GM12878 (cell line): ENCODE data around the gene CRYGS. TPM values are rescaled to one million over a fixed set of nuclear protein-coding genes. Genes with fewer than 3 reads are reported as not detected.

Experiments used
- ATAC-seq: fragments of 200-7000 bp; cut with Tn5 transposase; 3 replicates; pipeline ENCODE4 v1.9.1; 2020; ENCODE audit warnings: mild to moderate bottlenecking, moderate library complexity
- Bru-seq: library from RNA; stranded (reverse); fragments of 400-500 nt; gene quantifications from one replicate; lab custom pipeline; 2021; lab: Mats Ljungman, UMichigan
- BruChase-seq, 2 experiments: library from RNA; stranded (reverse); fragments of 400-500 nt; gene quantifications; one replicate each; lab custom pipeline; 2021; lab: Mats Ljungman, UMichigan
- BruUV-seq: library from RNA; stranded (reverse); fragments of 400-500 nt; replicated peaks from 2 replicates; lab custom pipeline; 2021; lab: Mats Ljungman, UMichigan
- CTCF ChIA-PET: fragments of 300-600 bp; sonication (Branson Sonifier 250); formaldehyde crosslinking; extraction: SDS; loops from one replicate; lab custom pipeline; 2021; ENCODE audit warnings: inconsistent platforms; lab: Yijun Ruan, JAX
- POLR2A ChIA-PET: fragments of 350-600 bp; formaldehyde crosslinking; extraction: SDS; loops from one replicate; lab custom pipeline; 2021; ENCODE audit warnings: inconsistent platforms; lab: Charles Lee
- RAD21 ChIA-PET: fragments of 300-600 bp; sonication (Branson Sonifier 250); formaldehyde crosslinking; loops from one replicate; lab custom pipeline; 2023; ENCODE audit warnings: antibody characterized with exemption; ENCODE audit not compliant: unreplicated experiment; lab: Charles Lee
- SMC1A ChIA-PET: fragments of 300-600 bp; sonication (Branson Sonifier 250); formaldehyde crosslinking; loops from one replicate; lab custom pipeline; 2023; ENCODE audit not compliant: unreplicated experiment, uncharacterized antibody; lab: Charles Lee
- DNase-seq: peaks from one replicate; pipeline ENCODE4 v3.0.0-alpha.2; 2011; ENCODE audit warnings: low read depth, low spot score
- FAIRE-seq: peaks from 3 replicates; lab custom pipeline; 2011; peaks lifted over from hg19 to GRCh38; lab: Jason Lieb, UNC
- H2AFZ ChIP-seq: 2 replicates; pipeline ENCODE4 v1.6.0; 2011; ENCODE audit warnings: low read depth, low read length, control low read depth; ENCODE audit not compliant: control insufficient read depth
- H3K27ac ChIP-seq: 2 replicates; pipeline ENCODE4 v1.5.1; 2011; ENCODE audit warnings: control low read depth; ENCODE audit not compliant: control insufficient read depth, insufficient read depth
- H3K27me3 ChIP-seq, 2 experiments: replicated peaks in 1 of 2; 2 replicates each; pipeline versions ENCODE4 v1.6.0 to v1.6.1; 2011; ENCODE audit warnings: low read length in 1 of 2; ENCODE audit not compliant: control insufficient read depth in 2 of 2, insufficient read depth in 2 of 2
- H3K36me3 ChIP-seq, 2 experiments: 2 replicates each; pipeline ENCODE4 v1.5.1; 2011; ENCODE audit warnings: low read length in 1 of 2; ENCODE audit not compliant: control insufficient read depth in 2 of 2, insufficient read depth in 2 of 2
- H3K4me1 ChIP-seq: 2 replicates; pipeline ENCODE4 v1.6.1; 2011; ENCODE audit warnings: mild to moderate bottlenecking, low read length, moderate library complexity, mixed read lengths; ENCODE audit not compliant: control insufficient read depth, insufficient read depth
- H3K4me2 ChIP-seq: 2 replicates; pipeline ENCODE4 v1.6.0; 2011; ENCODE audit warnings: control low read depth; ENCODE audit not compliant: control insufficient read depth, insufficient read depth
- H3K4me3 ChIP-seq: fragments of 200-600 bp; sonication (generic); 2 replicates; pipeline ENCODE4 v1.5.1; 2016
- H3K79me2 ChIP-seq: 2 replicates; pipeline ENCODE4 v1.6.0; 2011; ENCODE audit warnings: low read length; ENCODE audit not compliant: control insufficient read depth, insufficient read depth
- H3K9ac ChIP-seq: 2 replicates; pipeline ENCODE4 v1.8.0; 2011; ENCODE audit warnings: low read length, control low read depth, mixed read lengths; ENCODE audit not compliant: control insufficient read depth, insufficient read depth
- H3K9me3 ChIP-seq: replicated peaks from 3 replicates; pipeline ENCODE4 v1.5.1; 2011; ENCODE audit warnings: mild to moderate bottlenecking, low read length; ENCODE audit not compliant: control insufficient read depth, insufficient read depth
- H4K20me1 ChIP-seq: 2 replicates; pipeline ENCODE4 v1.6.0; 2011; ENCODE audit not compliant: control insufficient read depth, insufficient read depth
- EED ChIP-seq: sonication (generic); IDR thresholded peaks from 2 replicates; pipeline ENCODE4 v1.6.1; 2016; ENCODE audit warnings: antibody characterized with exemption, low read depth
- MXI1 ChIP-seq: fragments of 150-350 bp; IDR thresholded peaks from 2 replicates; pipeline ENCODE4 v1.6.1; 2011; ENCODE audit warnings: low read depth, mild to moderate bottlenecking, inconsistent platforms, low read length, improper control_type of control experiment
- NR2C1 ChIP-seq: fragments of 450-650 bp; IDR thresholded peaks from 2 replicates; pipeline ENCODE4 v1.6.1; 2017; ENCODE audit warnings: antibody characterized with exemption, mild to moderate bottlenecking, moderate library complexity
- NRF1 ChIP-seq: conservative IDR thresholded peaks from 2 replicates; pipeline ENCODE4 v1.6.1; 2011; ENCODE audit warnings: mild to moderate bottlenecking, low read depth, low read length, improper control_type of control experiment
- SMAD1 ChIP-seq: fragments of 450-650 bp; IDR thresholded peaks from 2 replicates; pipeline ENCODE4 v1.6.1; 2018; ENCODE audit warnings: mild to moderate bottlenecking, low read depth; ENCODE audit not compliant: partially characterized antibody
- SREBF1 ChIP-seq: IDR thresholded peaks from 2 replicates; pipeline ENCODE4 v1.6.1; 2012; ENCODE audit warnings: mild to moderate bottlenecking, low read length
- TAF1 ChIP-seq: IDR thresholded peaks from 2 replicates; pipeline ENCODE4 v1.6.1; 2011; ENCODE audit warnings: mild to moderate bottlenecking, low read depth, low read length, borderline replicate concordance
- TCF3 ChIP-seq: IDR thresholded peaks from 2 replicates; pipeline ENCODE4 v1.6.1; 2012; ENCODE audit warnings: low read depth, mild to moderate bottlenecking, low read length, borderline replicate concordance; ENCODE audit not compliant: insufficient read depth
- YBX1 ChIP-seq: fragments of 450-650 bp; IDR thresholded peaks from 2 replicates; pipeline ENCODE4 v1.6.1; 2016; ENCODE audit warnings: antibody characterized with exemption
- YY1 ChIP-seq: IDR thresholded peaks from 2 replicates; pipeline ENCODE4 v1.6.1; 2011; ENCODE audit warnings: low read depth, mild to moderate bottlenecking, low read length
- ZNF207 ChIP-seq: fragments of 450-650 bp; IDR thresholded peaks from 2 replicates; pipeline ENCODE4 v1.6.1; 2014; ENCODE audit warnings: antibody characterized with exemption, mild to moderate bottlenecking, borderline replicate concordance
- ZNF217 ChIP-seq: fragments of 450-650 bp; IDR thresholded peaks from 2 replicates; pipeline ENCODE4 v1.6.1; 2017; ENCODE audit warnings: antibody characterized with exemption, mild to moderate bottlenecking
- ZZZ3 ChIP-seq: IDR thresholded peaks from 2 replicates; pipeline ENCODE4 v1.6.1; 2011; ENCODE audit warnings: low read depth; ENCODE audit not compliant: control insufficient read depth, insufficient read length
- WGBS: methylation state at CpG from one replicate; pipeline ENCODE4 v1.1.6; 2016; ENCODE audit warnings: low lambda C conversion rate; ENCODE audit not compliant: insufficient replicate concordance, insufficient coverage; ENCODE audit errors: missing lambda C conversion rate; 5-methylcytosine and 5-hydroxymethylcytosine counted together
- in situ Hi-C: fragments of 300-500 bp; cut with MboI; formaldehyde crosslinking; loops from 9 replicates; pipeline ENCODE4 v1.14.3; 2018; ENCODE audit warnings: mixed read lengths
- intact Hi-C: fragments of 100-400 bp; cut with micrococcal nuclease; formaldehyde crosslinking; loops from one replicate; pipeline ENCODE4 v1.14.2; 2022; ENCODE audit not compliant: unreplicated experiment
- long read RNA-seq, 2 experiments: library from polyadenylated mRNA; unstranded; transcript quantifications; one replicate each; pipeline ENCODE4 v2.0.0, GENCODE V29; 2019 to 2020
- polyA minus RNA-seq, 3 experiments: library from RNA; depleted of rRNA, polyadenylated mRNA; stranded (reverse); fragments of >200 nt; gene quantifications; 2 replicates each; pipeline ENCODE4 v1.2.3, GENCODE V29; 2011
- polyA plus RNA-seq, 11 experiments: library from polyadenylated mRNA; depleted of rRNA in 4 of 11; unstranded in 6 of 11; stranded (reverse) in 5 of 11; fragments of >200 nt; fragmentation: Nextera tagmentation in 4 of 11; fragmentation: Illumina TruSeq in 1 of 11; extraction: Ambion mirVana in 4 of 11; extraction: Trizol in 1 of 11; gene quantifications; 1 replicate in 1 of 11; 2 replicates in 10 of 11; pipeline versions ENCODE4 v1.2.1 to v1.2.3, GENCODE V29; 2011 to 2016; ENCODE audit warnings: inconsistent platforms in 2 of 11, missing spikeins in 2 of 11, low read depth in 1 of 11
- total RNA-seq, 4 experiments: library from RNA; depleted of rRNA in 3 of 4; stranded (reverse); fragments of >200 nt in 3 of 4; fragmentation: Illumina TruSeq in 1 of 4; extraction: Trizol in 1 of 4; gene quantifications; 2 replicates each; pipeline versions ENCODE4 v1.2.1 to v1.2.3, GENCODE V29; 2013 to 2021
- TF ChIP-seq, protein P1 (sequence below): fragments of 450-650 bp; IDR thresholded peaks from 2 replicates; pipeline ENCODE4 v1.6.1; 2016; ENCODE audit warnings: mild to moderate bottlenecking

Gene CRYGS
- total RNA-seq (2013; cell fraction: nucleolus; rRNA removed), result 9.3 and 10.6 TPM in 2 replicates
- total RNA-seq (2014; rRNA removed) (4.1 and 4.8 TPM in 2 replicates), total RNA-seq (2014; rRNA removed; fragmentation: Illumina TruSeq; extraction: Trizol) (2.4 and 2.5 TPM in 2 replicates), total RNA-seq (2021) (1.7 and 2.1 TPM in 2 replicates), polyA plus RNA-seq (2011; rRNA removed) (5.8 and 6.0 TPM in 2 replicates), polyA plus RNA-seq (2014; fragmentation: Illumina TruSeq; extraction: Trizol) (2.5 and 4.5 TPM in 2 replicates), polyA plus RNA-seq (2014; fragmentation: Nextera tagmentation; extraction: Ambion mirVana) (1 to 10 TPM; 1.4 to 2.8 TPM), polyA plus RNA-seq (2014; rRNA removed) (3.5 and 5.3 TPM in 2 replicates), polyA plus RNA-seq (2016; fragmentation: Nextera tagmentation; extraction: Ambion mirVana) (1 to 10 TPM; 1.1 to 1.6 TPM), polyA minus RNA-seq (2011; rRNA and poly(A)+ RNA removed) (2.9 and 5.3 TPM in 2 replicates), Bru-seq, nascent RNA (percentile 77 among the genes with signal in this experiment), BruChase-seq, experiment 1, labeled RNA remaining after a 6-hour chase (percentile 78 among the genes with signal in this experiment), BruChase-seq, experiment 2, labeled RNA remaining after a 2-hour chase (percentile 90 among the genes with signal in this experiment)
- 3.1 TPM for polyA plus RNA-seq (2011; ENCODE audit: low read depth)
- 2.4 and 4.3 TPM in 2 replicates for polyA plus RNA-seq (2011; cell fraction: cytosol; rRNA removed)
- 16.6 and 23.7 TPM in 2 replicates for polyA plus RNA-seq (2011; cell fraction: nucleus; rRNA removed)
- 3.0 and 3.3 TPM in 2 replicates for polyA plus RNA-seq (2012)
- 1.2 TPM in 1 of 2 replicates, not detected in the other for polyA minus RNA-seq (2011; cell fraction: cytosol; rRNA and poly(A)+ RNA removed)
- polyA minus RNA-seq (2011; cell fraction: nucleus; rRNA and poly(A)+ RNA removed), result 6.6 and 10.3 TPM in 2 replicates
- long read RNA-seq, experiment 1, result 0 reads
- long read RNA-seq, experiment 2, partial matches to known transcripts, result 0 of 2 reads
- long read RNA-seq, experiment 2, other reads (novel, unspliced or antisense), result 1 of 2 reads

GRCh38 chr3:186544281-186544680 lies at the start of gene CRYGS:
Gene CRYGS (minus strand): TSS chr3:186544380. CDS start chr3:186544326, 54 bp downstream.
- H3K4me1 ChIP-seq, result peaks cover 11% of the 10 kb centered on the region
- no peak for TF ChIP-seq MXI1
- no peak within 1 kb of the TSS for H3K27ac ChIP-seq
- no peak for DNase-seq
- BruUV-seq, result no TSS peak
- no peak within 1 kb of the TSS for H3K4me2 ChIP-seq
- no peak for ATAC-seq
- H3K36me3 ChIP-seq, result peaks cover 0 to 5% of the 10 kb centered on the region in 2 experiments; a peak in 1 of 4 replicates
- RAD21 ChIA-PET, result interaction anchor here (0.6 to 12.3 kb wide), 2 partner anchors 12 to 283 kb away, joined by 3 to 495 read pairs; no protein-coding TSS in a partner anchor
- H3K9ac ChIP-seq, result no peak within 1 kb of the TSS
- POLR2A ChIA-PET, result no interaction called here
- no peaks in the 10 kb centered on the region for H4K20me1 ChIP-seq
- no peaks in the 10 kb centered on the region for H3K27me3 ChIP-seq
- H3K9me3 ChIP-seq, result no peaks in the 10 kb centered on the region
- in situ Hi-C loops (no loop called here), intact Hi-C loops (no loop called here)
- H2AFZ ChIP-seq, result no peak within 1 kb of the TSS
- H3K4me3 ChIP-seq, result no peak within 1 kb of the TSS
- H3K79me2 ChIP-seq, result no peaks in the 10 kb centered on the region
- SMC1A ChIA-PET, result interaction anchor here (1.5 to 14.2 kb wide), 3 partner anchors 9 to 564 kb away, joined by 5 to 655 read pairs (median 85); no protein-coding TSS in a partner anchor
- CTCF ChIA-PET, result interaction anchor here (0.7 to 14.3 kb wide), 6 partner anchors 9 to 623 kb away, joined by 4 to 847 read pairs (median 5); no protein-coding TSS in a partner anchor
- FAIRE-seq, result no peak
- 97% methylated on average over 2 of the region's 2 CpGs for WGBS

DNA sequence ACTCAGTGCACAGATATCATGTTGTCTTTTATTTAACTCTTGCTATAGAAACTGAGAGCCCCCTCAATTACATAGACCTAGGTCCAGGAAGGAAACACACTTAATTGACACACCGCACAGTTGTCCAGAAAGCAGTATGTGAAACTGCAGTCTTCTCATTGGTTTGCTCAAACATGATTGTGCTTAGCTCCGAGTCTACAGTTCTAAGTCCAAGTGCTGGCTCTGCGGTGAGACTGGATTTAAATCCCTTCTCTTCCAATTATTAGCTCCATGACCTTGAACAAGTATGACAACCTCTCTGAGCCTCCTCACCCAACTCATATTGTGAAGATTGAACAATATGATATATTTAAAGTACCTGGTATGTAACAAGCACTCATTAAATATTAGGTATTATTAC lies 49.7 kb upstream of the CRYGS start:
- intact Hi-C loops, result no loop called here
- Histone ChIP-seq H3K36me3 (no peaks in the 10 kb centered on the region), H3K4me2 (no peak overlapping the region), H3K4me3 (no peak overlapping the region), H4K20me1 (no peaks in the 10 kb centered on the region), H2AFZ (no peak overlapping the region), H3K27ac (no peak overlapping the region), H3K9me3 (no peaks in the 10 kb centered on the region), H3K4me1 (no peaks in the 10 kb centered on the region), H3K27me3 (peaks cover 0 to 2% of the 10 kb centered on the region in 2 experiments; a peak in 1 of 4 replicates), H3K79me2 (no peaks in the 10 kb centered on the region), H3K9ac (no peak overlapping the region)
- ChIA-PET RAD21 (no interaction called here), CTCF (interaction anchor here (1.1 to 2.0 kb wide), 3 partner anchors 21 to 650 kb away, joined by 5 read pairs; no protein-coding TSS in a partner anchor), POLR2A (no interaction called here), SMC1A (no interaction called here)
- in situ Hi-C loops, result no loop called here
- 58% methylated on average over 3 of the region's 3 CpGs for WGBS
- BruUV-seq, result no TSS peak
- no peak for ATAC-seq
- no peak for DNase-seq
- FAIRE-seq, result no peak
- no peak for TF ChIP-seq ZZZ3
- TF ChIP-seq ZNF217, result no peak
- TF ChIP-seq SMAD1, result no peak
- no peak for TF ChIP-seq YY1
- TF ChIP-seq ZNF207, result no peak
- no peak for TF ChIP-seq TAF1
- no peak for TF ChIP-seq YBX1
- no peak for TF ChIP-seq NRF1
- TF ChIP-seq, protein P1, sequence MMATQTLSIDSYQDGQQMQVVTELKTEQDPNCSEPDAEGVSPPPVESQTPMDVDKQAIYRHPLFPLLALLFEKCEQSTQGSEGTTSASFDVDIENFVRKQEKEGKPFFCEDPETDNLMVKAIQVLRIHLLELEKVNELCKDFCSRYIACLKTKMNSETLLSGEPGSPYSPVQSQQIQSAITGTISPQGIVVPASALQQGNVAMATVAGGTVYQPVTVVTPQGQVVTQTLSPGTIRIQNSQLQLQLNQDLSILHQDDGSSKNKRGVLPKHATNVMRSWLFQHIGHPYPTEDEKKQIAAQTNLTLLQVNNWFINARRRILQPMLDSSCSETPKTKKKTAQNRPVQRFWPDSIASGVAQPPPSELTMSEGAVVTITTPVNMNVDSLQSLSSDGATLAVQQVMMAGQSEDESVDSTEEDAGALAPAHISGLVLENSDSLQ, result no peak
- no peak for TF ChIP-seq EED
- TF ChIP-seq NR2C1, result no peak
- no peak for TF ChIP-seq SREBF1
- TF ChIP-seq TCF3, result no peak
